ENCODE measurements around the gene MPPED1. TPM values are rescaled to one million over a fixed set of nuclear protein-coding genes. Genes with fewer than 3 reads are reported as not detected.

The MPPED1 gene
- polyA plus RNA-seq, 1 of the 3 experiments (the other 2 are of a cell fraction) = 0.03 TPM

- TF ChIP-seq TEAD4 (IDR thresholded peaks at IDR 0.05; ENCODE audit: borderline replicate concordance, insufficient read depth) = no peak
- TF ChIP-seq PBX3 (IDR thresholded peaks at IDR 0.05) = no peak
Observed at GRCh38 chr22:43448048-43448447, 36.2 kb downstream of the MPPED1 start (continued).

- Histone ChIP-seq H3K4me1 (ENCODE audit: control insufficient read depth in 1 of 2, insufficient read depth in 2 of 2, low read depth in 1 of 2, low read length in 1 of 2) (no peaks in the 10 kb centered on the region), H3K9me2 (no peaks in the 10 kb centered on the region), H3F3A (replicated peaks; ENCODE audit: insufficient read depth) (no peaks in the 10 kb centered on the region), H3K9ac (no peak overlapping the region), H3K9me3 (no peaks in the 10 kb centered on the region), H3K27me3 (ENCODE audit: insufficient read depth) (no peaks in the 10 kb centered on the region), H3K4me2 (no peak overlapping the region), H3K4me3 (ENCODE audit: low read depth in 2 of 2, low read length in 1 of 2) (no peak overlapping the region), H2AFZ (ENCODE audit: low read depth) (no peak overlapping the region), H3K27ac (ENCODE audit: low read depth in 2 of 2, low read length in 1 of 2) (no peak overlapping the region), H4K20me1 (ENCODE audit: insufficient read depth) (no peaks in the 10 kb centered on the region), H3K36me3 (replicated peaks in 1 of 2; ENCODE audit: control insufficient read depth in 1 of 2, insufficient read depth in 2 of 2, low read length in 1 of 2) (no peaks in the 10 kb centered on the region), H3K79me2 (ENCODE audit: insufficient read depth) (no peaks in the 10 kb centered on the region)
- WGBS (ENCODE audit: low lambda C conversion rate) = 53% methylated on average over 2 of the region's 16 CpGs
- ChIA-PET CTCF (no interaction called here), POLR2A (no interaction called here)
- DNase-seq = no peak
- TF ChIP-seq, protein P1, sequence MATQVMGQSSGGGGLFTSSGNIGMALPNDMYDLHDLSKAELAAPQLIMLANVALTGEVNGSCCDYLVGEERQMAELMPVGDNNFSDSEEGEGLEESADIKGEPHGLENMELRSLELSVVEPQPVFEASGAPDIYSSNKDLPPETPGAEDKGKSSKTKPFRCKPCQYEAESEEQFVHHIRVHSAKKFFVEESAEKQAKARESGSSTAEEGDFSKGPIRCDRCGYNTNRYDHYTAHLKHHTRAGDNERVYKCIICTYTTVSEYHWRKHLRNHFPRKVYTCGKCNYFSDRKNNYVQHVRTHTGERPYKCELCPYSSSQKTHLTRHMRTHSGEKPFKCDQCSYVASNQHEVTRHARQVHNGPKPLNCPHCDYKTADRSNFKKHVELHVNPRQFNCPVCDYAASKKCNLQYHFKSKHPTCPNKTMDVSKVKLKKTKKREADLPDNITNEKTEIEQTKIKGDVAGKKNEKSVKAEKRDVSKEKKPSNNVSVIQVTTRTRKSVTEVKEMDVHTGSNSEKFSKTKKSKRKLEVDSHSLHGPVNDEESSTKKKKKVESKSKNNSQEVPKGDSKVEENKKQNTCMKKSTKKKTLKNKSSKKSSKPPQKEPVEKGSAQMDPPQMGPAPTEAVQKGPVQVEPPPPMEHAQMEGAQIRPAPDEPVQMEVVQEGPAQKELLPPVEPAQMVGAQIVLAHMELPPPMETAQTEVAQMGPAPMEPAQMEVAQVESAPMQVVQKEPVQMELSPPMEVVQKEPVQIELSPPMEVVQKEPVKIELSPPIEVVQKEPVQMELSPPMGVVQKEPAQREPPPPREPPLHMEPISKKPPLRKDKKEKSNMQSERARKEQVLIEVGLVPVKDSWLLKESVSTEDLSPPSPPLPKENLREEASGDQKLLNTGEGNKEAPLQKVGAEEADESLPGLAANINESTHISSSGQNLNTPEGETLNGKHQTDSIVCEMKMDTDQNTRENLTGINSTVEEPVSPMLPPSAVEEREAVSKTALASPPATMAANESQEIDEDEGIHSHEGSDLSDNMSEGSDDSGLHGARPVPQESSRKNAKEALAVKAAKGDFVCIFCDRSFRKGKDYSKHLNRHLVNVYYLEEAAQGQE (IDR thresholded peaks at IDR 0.05; ENCODE audit: low read depth, low read length) = peak; percentile 83
- TF ChIP-seq FOXJ3 (CRISPR knock-in tag; IDR thresholded peaks at IDR 0.05) = no peak
- TF ChIP-seq, protein P2, sequence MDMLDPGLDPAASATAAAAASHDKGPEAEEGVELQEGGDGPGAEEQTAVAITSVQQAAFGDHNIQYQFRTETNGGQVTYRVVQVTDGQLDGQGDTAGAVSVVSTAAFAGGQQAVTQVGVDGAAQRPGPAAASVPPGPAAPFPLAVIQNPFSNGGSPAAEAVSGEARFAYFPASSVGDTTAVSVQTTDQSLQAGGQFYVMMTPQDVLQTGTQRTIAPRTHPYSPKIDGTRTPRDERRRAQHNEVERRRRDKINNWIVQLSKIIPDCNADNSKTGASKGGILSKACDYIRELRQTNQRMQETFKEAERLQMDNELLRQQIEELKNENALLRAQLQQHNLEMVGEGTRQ (IDR thresholded peaks at IDR 0.05; ENCODE audit: borderline replicate concordance, low read depth, low read length) = no peak
Observed at GRCh38 chr22:43449205-43449830, 37.5 kb downstream of the MPPED1 start.

DNA sequence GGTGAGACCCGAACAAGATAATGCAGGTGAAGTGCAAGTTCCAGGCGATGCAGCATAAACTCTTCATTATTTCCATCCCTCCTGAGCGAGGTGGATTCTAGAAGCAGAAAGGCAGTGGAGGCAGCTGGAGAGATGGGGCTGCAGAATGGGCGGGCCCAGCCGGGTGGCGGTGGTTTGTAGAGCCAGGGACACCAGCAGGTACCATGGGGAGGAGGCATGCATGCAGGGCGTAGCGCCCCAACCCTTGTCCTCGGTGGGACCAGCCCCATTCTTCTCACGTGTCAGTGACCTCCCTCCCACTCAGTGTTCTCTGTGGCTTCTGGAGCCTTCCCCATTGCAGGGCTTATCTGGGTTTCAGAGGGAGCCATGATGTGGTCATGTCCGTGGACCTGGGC lies 38.0 kb downstream of the MPPED1 start:
- no peaks in the 10 kb centered on the region for H3K9me3 ChIP-seq
- TF ChIP-seq YY1 (IDR thresholded peaks at IDR 0.05; ENCODE audit: low read depth) (no peak), PBX3 (IDR thresholded peaks at IDR 0.05) (no peak), TCF12 (IDR thresholded peaks at IDR 0.05) (no peak), EP300 (IDR thresholded peaks at IDR 0.05; ENCODE audit: borderline replicate concordance in 1 of 2, low read depth in 1 of 2, low read length in 1 of 2) (no peak), USF1 (IDR thresholded peaks at IDR 0.05; ENCODE audit: borderline replicate concordance, low read depth) (no peak), CHD2 (IDR thresholded peaks at IDR 0.05; ENCODE audit: low read length, partially characterized antibody) (no peak), NFIC (IDR thresholded peaks at IDR 0.05; ENCODE audit: borderline replicate concordance) (no peak), GATA2 (CRISPR knock-in tag; IDR thresholded peaks at IDR 0.05) (no peak), RAD21 (IDR thresholded peaks at IDR 0.05; ENCODE audit: low read length) (no peak), JUND (IDR thresholded peaks at IDR 0.05) (no peak), NRF1 (IDR thresholded peaks at IDR 0.05; ENCODE audit: low read depth, low read length) (no peak), POLR2AphosphoS5 (IDR thresholded peaks at IDR 0.05; ENCODE audit: low read depth, low read length) (no peak), FOXM1 (IDR thresholded peaks at IDR 0.05; ENCODE audit: low read depth) (no peak), TAF1 (IDR thresholded peaks at IDR 0.05; ENCODE audit: borderline replicate concordance, low read depth, low read length) (no peak)
- TF ChIP-seq, protein P2 (IDR thresholded peaks at IDR 0.05; ENCODE audit: borderline replicate concordance, low read depth, low read length) = no peak

More for the DNA sequence above, 38.0 kb downstream of the MPPED1 start:
- no peaks in the 10 kb centered on the region for H3K9me2 ChIP-seq
- no peak overlapping the region for H3K4me2 ChIP-seq
- no peaks in the 10 kb centered on the region for H3K4me1 ChIP-seq (ENCODE audit: control insufficient read depth in 1 of 2, insufficient read depth in 2 of 2, low read depth in 1 of 2, low read length in 1 of 2)
- no peak for DNase-seq
- no peaks in the 10 kb centered on the region for H3K79me2 ChIP-seq (ENCODE audit: insufficient read depth)
- POLR2A ChIA-PET = no interaction called here
- H3K27ac ChIP-seq (ENCODE audit: low read depth in 2 of 2, low read length in 1 of 2) = no peak overlapping the region
- no peak overlapping the region for H3K9ac ChIP-seq
- no peaks in the 10 kb centered on the region for H3F3A ChIP-seq (replicated peaks; ENCODE audit: insufficient read depth)
- H3K36me3 ChIP-seq (replicated peaks in 1 of 2; ENCODE audit: control insufficient read depth in 1 of 2, insufficient read depth in 2 of 2, low read length in 1 of 2) = no peaks in the 10 kb centered on the region
- 81% methylated on average over 6 of the region's 11 CpGs for WGBS (ENCODE audit: low lambda C conversion rate)
- H4K20me1 ChIP-seq (ENCODE audit: insufficient read depth) = no peaks in the 10 kb centered on the region
- CTCF ChIA-PET = no interaction called here
- no peaks in the 10 kb centered on the region for H3K27me3 ChIP-seq (ENCODE audit: insufficient read depth)
- H2AFZ ChIP-seq (ENCODE audit: low read depth) = no peak overlapping the region
- no peak overlapping the region for H3K4me3 ChIP-seq (ENCODE audit: low read depth in 2 of 2, low read length in 1 of 2)
